SK-N-SH (cell line): ENCODE data around the gene SECTM1.

Source experiments
- CTCF ChIP-seq: fragments of 200-600 bp; sonication (generic); IDR thresholded peaks from 2 replicates; pipeline ENCODE4 v1.6.1; 2017; ENCODE audit warnings: antibody characterized with exemption, mild to moderate bottlenecking, moderate library complexity
- ELF1 ChIP-seq: IDR thresholded peaks from 2 replicates; pipeline ENCODE4 v1.4.0; 2012
- EP300 ChIP-seq, 2 experiments: IDR thresholded peaks; 2 replicates each; pipeline versions ENCODE4 v1.4.0 to v1.6.1; 2012; ENCODE audit warnings: borderline replicate concordance in 1 of 2, low read depth in 1 of 2, low read length in 1 of 2
- EZH2phosphoT487 ChIP-seq: fragments of 200-600 bp; sonication (generic); IDR thresholded peaks from 2 replicates; pipeline ENCODE4 v1.6.1; 2017; ENCODE audit warnings: low read depth, mixed run types, mild to moderate bottlenecking, antibody characterized with exemption, moderate library complexity, borderline replicate concordance
- IRF3 ChIP-seq: fragments of 150-350 bp; IDR thresholded peaks from 2 replicates; pipeline ENCODE4 v1.6.1; 2016; ENCODE audit warnings: mild to moderate bottlenecking, low read depth, low read length
- MXI1 ChIP-seq: IDR thresholded peaks from 2 replicates; pipeline ENCODE4 v1.6.1; 2012; ENCODE audit warnings: mild to moderate bottlenecking, low read depth, low read length, improper control_type of control experiment
- NRF1 ChIP-seq: IDR thresholded peaks from 2 replicates; pipeline ENCODE4 v1.6.1; 2012; ENCODE audit warnings: low read depth, mild to moderate bottlenecking, low read length
- RAD21 ChIP-seq: IDR thresholded peaks from 2 replicates; pipeline ENCODE4 v1.6.1; 2012; ENCODE audit warnings: mild to moderate bottlenecking, low read length
- TAF1 ChIP-seq: IDR thresholded peaks from 2 replicates; pipeline ENCODE4 v1.6.1; 2012; ENCODE audit warnings: low read depth, mild to moderate bottlenecking, low read length, moderate library complexity, borderline replicate concordance
- USF1 ChIP-seq: IDR thresholded peaks from 2 replicates; pipeline ENCODE4 v1.4.0; 2012; ENCODE audit warnings: low read depth, borderline replicate concordance

GRCh38 chr17:82299452-82299851, 34.1 kb downstream of the SECTM1 start:
- TF ChIP-seq EP300 (IDR thresholded peaks at IDR 0.05; ENCODE audit: borderline replicate concordance in 1 of 2, low read depth in 1 of 2, low read length in 1 of 2) = no peak
- no peak for TF ChIP-seq CTCF
- no peak for TF ChIP-seq TAF1
- TF ChIP-seq RAD21 = no peak
- no peak for TF ChIP-seq MXI1
- no peak for TF ChIP-seq EZH2phosphoT487
- TF ChIP-seq NRF1 = no peak
- TF ChIP-seq IRF3 = no peak
- no peak for TF ChIP-seq USF1
- no peak for TF ChIP-seq ELF1
